Prostate gland (tissue), 2 donors: Measurements from ENCODE around the gene PTPRD.

Experiments used
- POLR2A ChIP-seq: fragments of 450-650 bp; IDR thresholded peaks from one replicate; pipeline ENCODE4 v1.6.1; 2016; ENCODE audit warnings: antibody characterized with exemption, mild to moderate bottlenecking
- POLR2AphosphoS5 ChIP-seq: sonication (generic); formaldehyde crosslinking; IDR thresholded peaks from one replicate; pipeline ENCODE4 v1.6.1; 2017; ENCODE audit warnings: antibody characterized with exemption
- TF ChIP-seq, protein P1 (sequence below), 4 experiments: fragments of 200-600 bp in 2 of 4; fragments of 450-650 bp in 2 of 4; sonication (generic) in 2 of 4; IDR thresholded peaks; 1 replicate in 3 of 4; 2 replicates in 1 of 4; pipeline ENCODE4 v1.5.1; 2016 to 2019; ENCODE audit warnings: antibody characterized with exemption in 4 of 4, mild to moderate bottlenecking in 2 of 4, moderate library complexity in 2 of 4

DNA sequence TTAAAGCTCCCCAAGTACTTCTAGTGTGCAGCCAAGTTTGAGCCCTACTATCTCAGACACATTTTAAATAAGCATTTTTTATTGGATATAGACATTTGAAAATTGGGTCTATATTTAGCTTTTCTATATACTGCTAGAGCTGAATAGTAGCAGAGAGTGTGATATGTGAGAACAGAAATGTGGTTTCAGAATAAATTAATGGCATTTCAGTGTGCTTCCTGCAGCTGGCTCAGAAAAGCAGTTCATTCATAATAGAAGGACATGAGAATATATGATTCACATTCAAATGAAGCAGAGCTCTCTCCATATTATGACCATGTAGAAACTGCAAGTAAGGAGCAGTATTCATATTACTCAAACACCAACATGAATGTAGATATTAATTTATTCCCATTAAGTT is 464.0 kb downstream of the PTPRD start:
- TF ChIP-seq, protein P1, sequence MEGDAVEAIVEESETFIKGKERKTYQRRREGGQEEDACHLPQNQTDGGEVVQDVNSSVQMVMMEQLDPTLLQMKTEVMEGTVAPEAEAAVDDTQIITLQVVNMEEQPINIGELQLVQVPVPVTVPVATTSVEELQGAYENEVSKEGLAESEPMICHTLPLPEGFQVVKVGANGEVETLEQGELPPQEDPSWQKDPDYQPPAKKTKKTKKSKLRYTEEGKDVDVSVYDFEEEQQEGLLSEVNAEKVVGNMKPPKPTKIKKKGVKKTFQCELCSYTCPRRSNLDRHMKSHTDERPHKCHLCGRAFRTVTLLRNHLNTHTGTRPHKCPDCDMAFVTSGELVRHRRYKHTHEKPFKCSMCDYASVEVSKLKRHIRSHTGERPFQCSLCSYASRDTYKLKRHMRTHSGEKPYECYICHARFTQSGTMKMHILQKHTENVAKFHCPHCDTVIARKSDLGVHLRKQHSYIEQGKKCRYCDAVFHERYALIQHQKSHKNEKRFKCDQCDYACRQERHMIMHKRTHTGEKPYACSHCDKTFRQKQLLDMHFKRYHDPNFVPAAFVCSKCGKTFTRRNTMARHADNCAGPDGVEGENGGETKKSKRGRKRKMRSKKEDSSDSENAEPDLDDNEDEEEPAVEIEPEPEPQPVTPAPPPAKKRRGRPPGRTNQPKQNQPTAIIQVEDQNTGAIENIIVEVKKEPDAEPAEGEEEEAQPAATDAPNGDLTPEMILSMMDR (IDR thresholded peaks at IDR 0.05), result no peak
- TF ChIP-seq POLR2AphosphoS5, result no peak
- TF ChIP-seq POLR2A, result no peak
